B cell (primary cell): ENCODE results near the gene NPTXR. TPM values are rescaled to one million over a fixed set of nuclear protein-coding genes. Genes with fewer than 3 reads are reported as not detected.

Experiments
- ATAC-seq: fragments of 200-7000 bp; cut with Tn5 transposase; one replicate; pipeline ENCODE4 v1.10.0; 2021; ENCODE audit warnings: low read depth, mild to moderate bottlenecking, moderate number of reproducible peaks, moderate library complexity
- CTCF ChIA-PET: fragments of 350-600 bp; sonication (Branson Sonifier 250); formaldehyde crosslinking; loops from one replicate; lab custom pipeline; 2021; ENCODE audit warnings: antibody characterized with exemption, inconsistent platforms; lab: Charles Lee
- POLR2A ChIA-PET: fragments of 350-600 bp; sonication (Branson Sonifier 250); formaldehyde crosslinking; loops from one replicate; lab custom pipeline; 2021; ENCODE audit warnings: antibody characterized with exemption; lab: Charles Lee
- DNase-seq: peaks from one replicate; pipeline ENCODE4 v3.0.0; 2013
- H2AFZ ChIP-seq: 2 replicates; pipeline ENCODE4 v1.6.1; 2012; ENCODE audit warnings: mild to moderate bottlenecking, low read depth, low read length; ENCODE audit not compliant: insufficient read depth, poor library complexity, severe bottlenecking
- H3K27ac ChIP-seq, 2 donors: 1 replicate in 1 of 2; 2 replicates in 1 of 2; pipeline ENCODE4 v1.5.1; 2012 to 2013; ENCODE audit warnings: low read length in 2 of 2, mild to moderate bottlenecking in 2 of 2, moderate library complexity in 1 of 2
- H3K27me3 ChIP-seq, 4 experiments: fragments of 200-600 bp in 1 of 4; sonication (generic) in 1 of 4; replicated peaks in 1 of 4; 1 replicate in 2 of 4; 2 replicates in 2 of 4; pipeline versions ENCODE4 v1.6.1 to v1.7.0; 2013 to 2016; ENCODE audit warnings: low read length in 3 of 4, mild to moderate bottlenecking in 2 of 4, mixed read lengths in 1 of 4, moderate library complexity in 1 of 4; ENCODE audit not compliant: insufficient read depth in 4 of 4, control insufficient read depth in 3 of 4; ENCODE audit errors: control extremely low read depth in 1 of 4
- H3K36me3 ChIP-seq, 2 experiments: replicated peaks in 1 of 2; 1 replicate in 1 of 2; 2 replicates in 1 of 2; pipeline versions ENCODE4 v1.6.1 to v1.7.1; 2013; ENCODE audit warnings: low read length in 1 of 2; ENCODE audit not compliant: insufficient read depth in 2 of 2, control insufficient read depth in 1 of 2; ENCODE audit errors: control extremely low read depth in 1 of 2, extremely low read depth in 1 of 2
- H3K4me1 ChIP-seq, 2 donors: fragments of 200-600 bp in 1 of 2; sonication (generic) in 1 of 2; 1 replicate in 1 of 2; 2 replicates in 1 of 2; pipeline versions ENCODE4 v1.5.1 to v1.6.1; 2013 to 2017; ENCODE audit warnings: low read length in 2 of 2; ENCODE audit not compliant: control insufficient read depth in 2 of 2, insufficient read depth in 2 of 2
- H3K4me2 ChIP-seq: replicated peaks from 2 replicates; pipeline ENCODE3; 2012; ENCODE audit warnings: mild to moderate bottlenecking, low read depth, low read length; ENCODE audit not compliant: poor library complexity, severe bottlenecking
- H3K4me3 ChIP-seq, 5 experiments: fragments of 200-600 bp in 1 of 5; sonication (generic) in 1 of 5; 1 replicate in 3 of 5; 2 replicates in 2 of 5; pipeline versions ENCODE4 v1.5.1 to v1.7.0; 2011 to 2016; ENCODE audit warnings: low read length in 4 of 5, mild to moderate bottlenecking in 4 of 5, low read depth in 2 of 5, control low read depth in 1 of 5, moderate library complexity in 1 of 5; ENCODE audit not compliant: insufficient read depth in 1 of 5; ENCODE audit errors: control extremely low read depth in 1 of 5, extremely low read depth in 1 of 5
- H3K79me2 ChIP-seq: fragments of 200-600 bp; sonication (generic); one replicate; pipeline ENCODE4 v1.6.0; 2016; ENCODE audit warnings: low read length; ENCODE audit not compliant: control insufficient read depth, insufficient read depth
- H3K9ac ChIP-seq: fragments of 200-600 bp; sonication (generic); 2 replicates; pipeline ENCODE4 v1.6.1; 2017; ENCODE audit warnings: mild to moderate bottlenecking, low read length, moderate library complexity
- H3K9me3 ChIP-seq, 3 donors: one replicate each; pipeline versions ENCODE4 v1.6.1 to v1.7.1; 2013; ENCODE audit warnings: low read length in 2 of 3; ENCODE audit not compliant: control insufficient read depth in 2 of 3, insufficient read depth in 1 of 3; ENCODE audit errors: control extremely low read depth in 1 of 3
- H4K20me1 ChIP-seq: 2 replicates; pipeline ENCODE4 v1.6.0; 2012; ENCODE audit warnings: mild to moderate bottlenecking, low read length; ENCODE audit not compliant: insufficient read depth, control insufficient read depth, poor library complexity, severe bottlenecking
- H3K27ac Mint-ChIP-seq: one replicate; pipeline ENCODE4 v1.8.0; 2021; ENCODE audit warnings: mixed read lengths
- H3K27me3 Mint-ChIP-seq: one replicate; pipeline ENCODE4 v1.8.0; 2021; ENCODE audit warnings: mixed read lengths
- H3K4me1 Mint-ChIP-seq: one replicate; pipeline ENCODE4 v1.8.0; 2021; ENCODE audit warnings: mixed read lengths
- H3K4me3 Mint-ChIP-seq: one replicate; pipeline ENCODE4 v1.8.0; 2021; ENCODE audit warnings: mixed read lengths
- H3K9me3 Mint-ChIP-seq: one replicate; pipeline ENCODE4 v1.8.0; 2022; ENCODE audit warnings: mixed read lengths; ENCODE audit not compliant: insufficient read depth
- EZH2 ChIP-seq: IDR thresholded peaks from 2 replicates; pipeline ENCODE4 v1.6.1; 2012; ENCODE audit warnings: borderline replicate concordance, low read depth, mild to moderate bottlenecking, moderate library complexity, low read length; ENCODE audit not compliant: insufficient read depth, poor library complexity, severe bottlenecking
- WGBS: methylation state at CpG from one replicate; pipeline ENCODE4 v1.1.5; 2013; ENCODE audit warnings: missing lambda C conversion rate; ENCODE audit not compliant: insufficient coverage; 5-methylcytosine and 5-hydroxymethylcytosine counted together
- intact Hi-C: fragments of 100-400 bp; cut with micrococcal nuclease; formaldehyde crosslinking; loops from one replicate; pipeline ENCODE4 v1.10.0; 2022
- polyA plus RNA-seq: library from polyadenylated mRNA; depleted of rRNA; stranded (reverse); fragments of >200 nt; gene quantifications from 2 replicates; pipeline ENCODE4 v1.2.3, GENCODE V29; 2012
- total RNA-seq, 2 donors: library from RNA; stranded (reverse); fragments of 120-200 nt in 1 of 2; gene quantifications; 1 replicate in 1 of 2; 2 replicates in 1 of 2; pipeline versions ENCODE4 v1.2.3 to v1.2.4, GENCODE V29; 2013 to 2022
- TF ChIP-seq, protein P1 (sequence below): fragments of 200-600 bp; IDR thresholded peaks from one replicate; pipeline ENCODE4 v1.8.0; 2022; ENCODE audit warnings: antibody characterized with exemption, mild to moderate bottlenecking

NPTXR gene
- total and polyA plus RNA-seq, 2 donors (not counting 1 experiment from before 2014, with no cell fraction given) = 0.16 to 0.71 TPM

DNA sequence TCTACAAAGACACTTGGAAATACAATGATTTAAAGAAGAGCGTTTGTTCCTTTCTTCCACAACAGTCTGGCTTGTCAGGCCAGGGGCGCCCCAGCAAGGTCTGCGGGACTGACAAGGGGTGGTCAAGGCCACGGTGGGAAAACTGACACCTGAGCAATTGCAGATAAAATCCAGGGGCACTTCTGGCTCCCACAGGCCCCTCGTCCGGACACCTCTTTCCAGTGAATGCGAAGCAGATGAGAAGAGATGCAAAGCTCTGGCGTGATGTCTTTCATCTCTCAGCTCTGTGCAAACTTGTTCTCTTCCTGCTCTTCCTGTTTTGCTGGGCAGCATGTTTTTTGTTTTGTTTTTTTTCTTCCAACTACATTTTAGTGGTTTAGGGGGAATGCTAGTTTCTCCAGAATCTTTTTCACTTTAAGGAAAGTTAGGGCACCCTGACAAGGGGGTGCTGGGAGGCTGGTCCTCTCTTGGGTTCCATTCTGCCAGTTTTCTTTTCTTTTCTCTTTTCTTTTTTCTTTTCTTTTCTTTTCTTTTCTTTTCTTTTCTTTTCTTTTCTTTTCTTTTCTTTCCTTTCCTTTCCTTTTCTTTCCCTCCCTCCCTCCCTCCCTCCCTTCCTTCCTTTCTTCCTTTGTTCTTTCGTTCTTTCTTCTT lies 39.3 kb upstream of the NPTXR start:
- Mint-ChIP-seq H3K4me1 (no peaks in the 10 kb centered on the region), H3K9me3 (no peaks in the 10 kb centered on the region), H3K27ac (no peak overlapping the region), H3K27me3 (peaks cover 39% of the 10 kb centered on the region), H3K4me3 (no peak overlapping the region)
- Histone ChIP-seq H3K9me3 (no peaks in the 10 kb centered on the region), H3K9ac (no peak overlapping the region), H3K4me1 (no peaks in the 10 kb centered on the region), H3K4me2 (no peak overlapping the region), H4K20me1 (no peaks in the 10 kb centered on the region), H3K4me3 (no peak overlapping the region), H3K27me3 (peaks cover 0 to 8% (median 3%) of the 10 kb centered on the region in 4 experiments), H2AFZ (no peak overlapping the region), H3K36me3 (no peaks in the 10 kb centered on the region), H3K79me2 (no peaks in the 10 kb centered on the region), H3K27ac (no peak overlapping the region)
- POLR2A ChIA-PET = no interaction called here
- ATAC-seq (no peak), DNase-seq (peak; percentile 0)
- WGBS = 64% methylated on average over 8 of the region's 9 CpGs
- intact Hi-C loops = no loop called here
- CTCF ChIA-PET = no interaction called here
- TF ChIP-seq, protein P1, sequence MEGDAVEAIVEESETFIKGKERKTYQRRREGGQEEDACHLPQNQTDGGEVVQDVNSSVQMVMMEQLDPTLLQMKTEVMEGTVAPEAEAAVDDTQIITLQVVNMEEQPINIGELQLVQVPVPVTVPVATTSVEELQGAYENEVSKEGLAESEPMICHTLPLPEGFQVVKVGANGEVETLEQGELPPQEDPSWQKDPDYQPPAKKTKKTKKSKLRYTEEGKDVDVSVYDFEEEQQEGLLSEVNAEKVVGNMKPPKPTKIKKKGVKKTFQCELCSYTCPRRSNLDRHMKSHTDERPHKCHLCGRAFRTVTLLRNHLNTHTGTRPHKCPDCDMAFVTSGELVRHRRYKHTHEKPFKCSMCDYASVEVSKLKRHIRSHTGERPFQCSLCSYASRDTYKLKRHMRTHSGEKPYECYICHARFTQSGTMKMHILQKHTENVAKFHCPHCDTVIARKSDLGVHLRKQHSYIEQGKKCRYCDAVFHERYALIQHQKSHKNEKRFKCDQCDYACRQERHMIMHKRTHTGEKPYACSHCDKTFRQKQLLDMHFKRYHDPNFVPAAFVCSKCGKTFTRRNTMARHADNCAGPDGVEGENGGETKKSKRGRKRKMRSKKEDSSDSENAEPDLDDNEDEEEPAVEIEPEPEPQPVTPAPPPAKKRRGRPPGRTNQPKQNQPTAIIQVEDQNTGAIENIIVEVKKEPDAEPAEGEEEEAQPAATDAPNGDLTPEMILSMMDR = no peak
- TF ChIP-seq EZH2 = no peak

DNA sequence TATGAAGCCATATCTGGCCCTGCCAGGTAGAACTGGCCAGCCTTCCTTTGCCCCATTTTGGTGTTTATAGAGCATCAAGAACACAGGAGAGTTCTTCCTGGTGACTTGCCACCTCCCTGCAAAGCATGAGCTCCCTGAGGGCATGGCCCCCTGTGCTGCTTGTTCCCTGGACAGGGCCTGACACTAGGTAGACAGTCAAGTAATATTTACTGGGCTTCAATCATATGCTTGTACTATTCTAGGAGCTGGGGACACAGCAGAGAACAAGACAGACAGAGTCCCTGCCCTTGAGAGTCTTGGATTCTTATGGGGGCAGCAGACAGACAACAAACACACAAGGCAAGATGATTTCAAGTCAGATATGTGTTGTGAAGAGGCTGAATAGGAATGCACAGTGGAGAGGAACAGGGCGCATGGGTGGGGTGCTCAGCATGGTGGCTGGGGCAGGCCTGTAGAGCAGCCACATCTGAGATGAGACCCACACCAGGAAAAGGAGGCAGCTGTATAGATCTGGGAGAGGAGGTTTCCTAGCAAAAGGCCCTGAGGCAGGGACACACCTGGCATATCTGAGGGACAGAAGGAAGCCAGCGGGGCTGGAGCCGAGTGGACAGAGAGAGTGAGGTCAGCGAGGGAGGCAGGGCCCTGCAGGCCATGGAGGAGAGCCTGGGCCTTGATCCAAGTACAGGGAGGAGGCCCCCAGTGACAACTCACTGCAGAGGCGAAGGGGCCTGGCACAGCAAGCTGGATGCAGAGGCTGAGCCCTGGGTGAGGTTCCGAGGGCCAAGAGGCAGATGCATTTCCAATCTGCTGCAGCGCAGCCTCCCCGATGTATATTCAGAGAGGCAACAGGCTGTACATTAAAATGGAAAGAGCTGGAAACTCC lies 38.4 kb upstream of the NPTXR start:
- no peaks in the 10 kb centered on the region for H3K9me3 ChIP-seq
- WGBS = 95% methylated on average over 7 of the region's 8 CpGs
- no peak overlapping the region for H3K4me2 ChIP-seq
- no peak overlapping the region for H3K27ac Mint-ChIP-seq
- H3K4me1 ChIP-seq = no peaks in the 10 kb centered on the region
- H3K9me3 Mint-ChIP-seq = no peaks in the 10 kb centered on the region
- no peak overlapping the region for H3K4me3 ChIP-seq
- ChIA-PET POLR2A (no interaction called here), CTCF (interaction anchor here (1.5 kb wide), 1 partner anchor 12 kb away, joined by 3 read pairs; no protein-coding TSS in a partner anchor)
- TF ChIP-seq, protein P1 = no peak
- TF ChIP-seq EZH2 = no peak
- H4K20me1 ChIP-seq = no peaks in the 10 kb centered on the region
- DNase-seq = peak; percentile 3
- intact Hi-C loops = no loop called here
- peaks cover 37% of the 10 kb centered on the region for H3K27me3 Mint-ChIP-seq
- no peak overlapping the region for H3K27ac ChIP-seq
- no peaks in the 10 kb centered on the region for H3K4me1 Mint-ChIP-seq
- H2AFZ ChIP-seq = no peak overlapping the region
- H3K4me3 Mint-ChIP-seq = no peak overlapping the region
- no peak overlapping the region for H3K9ac ChIP-seq
- H3K79me2 ChIP-seq = no peaks in the 10 kb centered on the region
- ATAC-seq = no peak
- peaks cover 0 to 11% (median 3%) of the 10 kb centered on the region in 4 experiments for H3K27me3 ChIP-seq
- H3K36me3 ChIP-seq = no peaks in the 10 kb centered on the region
